NCI-H128 (cell line): ENCODE results near the gene AHRR.
A peak's percentile ranks its signal among the peaks of the same experiment; 100 is the strongest.

ENCODE experiments used
- DNase-seq: peaks from one replicate; lab custom pipeline; 2025; ENCODE audit not compliant: unreplicated experiment; lab: John Stamatoyannopoulos, UW

The AHRR gene

GRCh38 chr5:438481-438981 is 117.0 kb downstream of the AHRR start:
- DNase-seq, result no peak

DNA sequence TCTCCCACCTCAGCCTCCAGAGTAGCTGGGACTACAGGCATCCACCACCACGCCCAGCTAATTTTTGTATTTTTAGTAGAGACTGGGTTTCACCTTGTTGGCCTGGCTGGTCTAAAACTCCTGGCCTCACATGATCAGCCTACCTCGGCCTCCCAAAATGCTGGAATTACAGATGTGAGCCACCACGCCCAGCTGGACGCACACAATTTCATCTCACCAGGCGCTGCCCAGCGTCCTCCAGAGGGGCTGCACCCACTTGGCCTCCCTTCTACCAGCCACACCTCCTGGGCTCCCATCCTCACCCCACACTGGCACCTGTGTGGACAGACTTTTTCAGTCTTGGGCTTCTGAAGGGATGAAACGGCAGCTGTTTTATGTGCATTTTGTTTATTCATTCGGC is 117.7 kb downstream of the AHRR start:
- no peak for DNase-seq

DNA sequence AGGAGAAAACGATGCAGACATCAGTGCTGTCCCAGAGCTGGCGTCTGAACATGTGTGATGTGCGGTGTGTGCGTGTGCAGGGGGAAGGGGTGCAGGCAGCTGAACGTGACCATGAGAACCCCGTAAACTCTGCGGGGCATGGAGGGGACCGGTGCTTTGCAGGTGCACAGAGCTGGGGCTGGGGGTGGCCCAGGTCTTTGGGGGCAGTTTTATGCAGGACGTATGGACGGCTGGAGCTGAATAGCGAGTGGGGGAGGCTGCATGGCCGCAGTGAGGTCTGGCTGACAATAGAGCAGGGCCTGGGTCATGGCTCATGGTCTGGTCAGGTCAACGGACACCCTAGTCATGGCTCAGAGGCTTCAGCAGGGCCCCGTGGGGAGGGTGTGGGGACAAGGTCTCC is 118.1 kb downstream of the AHRR start:
- no peak for DNase-seq

GRCh38 chr5:440401-441201 is 119.1 kb downstream of the AHRR start:
- DNase-seq, result no peak

- DNase-seq, result no peak
These were observed 120.5 kb downstream of the AHRR start for GRCh38 chr5:441996-442334.

GRCh38 chr5:442335-443238 is 121.1 kb downstream of the AHRR start, which contains the start of gene EXOC3:
TSS of gene EXOC3 (plus strand) at chr5:443176. CDS start at chr5:446206, 3,030 bp downstream.
- DNase-seq, result peak; percentile 32

GRCh38 chr5:443239-444151 is 122.0 kb downstream of the AHRR start:
- DNase-seq, result no peak

DNA sequence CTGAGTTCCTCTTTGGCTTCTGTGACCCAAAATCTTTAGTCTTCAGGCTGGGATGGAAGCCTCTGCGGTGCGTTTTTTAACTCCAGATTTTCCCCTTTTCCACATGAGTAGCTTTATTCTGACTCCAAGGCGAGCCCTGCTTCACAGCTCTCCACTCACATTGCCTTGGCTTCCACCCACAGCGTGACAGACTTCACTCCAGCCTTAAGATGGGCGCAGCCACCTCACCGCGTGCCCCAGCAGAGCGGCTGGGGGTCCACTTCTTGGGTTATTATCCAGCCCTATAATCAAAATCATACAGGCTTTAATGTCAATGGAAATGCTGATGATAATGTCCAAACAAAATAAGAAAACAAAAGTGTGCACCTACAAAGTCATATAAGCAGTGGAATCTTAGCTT is 122.7 kb downstream of the AHRR start:
- DNase-seq, result no peak

DNA sequence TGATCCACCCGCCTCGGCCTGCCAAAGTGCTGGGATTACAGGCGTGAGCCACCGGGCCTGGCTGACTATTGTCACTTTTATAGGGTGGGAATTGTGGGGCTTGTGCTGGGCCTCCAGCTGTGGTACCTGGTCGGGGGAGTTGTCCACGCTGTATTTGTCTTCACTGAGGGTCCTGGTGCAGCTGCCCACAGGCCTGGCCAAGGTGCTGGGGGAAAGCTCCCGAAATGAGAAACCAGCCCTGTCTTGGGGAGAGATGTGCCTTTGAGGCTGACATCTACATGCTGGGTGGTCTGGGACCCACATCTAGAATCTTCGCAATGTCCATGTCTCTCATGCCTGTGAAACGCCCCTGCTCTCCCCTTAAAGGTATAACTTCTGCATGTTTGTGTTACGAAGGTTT is 124.1 kb downstream of the AHRR start:
- DNase-seq, result no peak

GRCh38 chr5:446066-446882 is 124.8 kb downstream of the AHRR start:
- DNase-seq, result no peak

- no peak for DNase-seq
These were observed 125.4 kb downstream of the AHRR start for GRCh38 chr5:446883-447263.

- DNase-seq, result no peak
These were observed 126.0 kb downstream of the AHRR start for GRCh38 chr5:447501-447900.

- no peak for DNase-seq
These were observed 126.7 kb downstream of the AHRR start for GRCh38 chr5:448061-448765.

- no peak for DNase-seq
These were observed 127.2 kb downstream of the AHRR start for GRCh38 chr5:448766-449090.

GRCh38 chr5:449151-449550 is 127.6 kb downstream of the AHRR start:
- no peak for DNase-seq

DNA sequence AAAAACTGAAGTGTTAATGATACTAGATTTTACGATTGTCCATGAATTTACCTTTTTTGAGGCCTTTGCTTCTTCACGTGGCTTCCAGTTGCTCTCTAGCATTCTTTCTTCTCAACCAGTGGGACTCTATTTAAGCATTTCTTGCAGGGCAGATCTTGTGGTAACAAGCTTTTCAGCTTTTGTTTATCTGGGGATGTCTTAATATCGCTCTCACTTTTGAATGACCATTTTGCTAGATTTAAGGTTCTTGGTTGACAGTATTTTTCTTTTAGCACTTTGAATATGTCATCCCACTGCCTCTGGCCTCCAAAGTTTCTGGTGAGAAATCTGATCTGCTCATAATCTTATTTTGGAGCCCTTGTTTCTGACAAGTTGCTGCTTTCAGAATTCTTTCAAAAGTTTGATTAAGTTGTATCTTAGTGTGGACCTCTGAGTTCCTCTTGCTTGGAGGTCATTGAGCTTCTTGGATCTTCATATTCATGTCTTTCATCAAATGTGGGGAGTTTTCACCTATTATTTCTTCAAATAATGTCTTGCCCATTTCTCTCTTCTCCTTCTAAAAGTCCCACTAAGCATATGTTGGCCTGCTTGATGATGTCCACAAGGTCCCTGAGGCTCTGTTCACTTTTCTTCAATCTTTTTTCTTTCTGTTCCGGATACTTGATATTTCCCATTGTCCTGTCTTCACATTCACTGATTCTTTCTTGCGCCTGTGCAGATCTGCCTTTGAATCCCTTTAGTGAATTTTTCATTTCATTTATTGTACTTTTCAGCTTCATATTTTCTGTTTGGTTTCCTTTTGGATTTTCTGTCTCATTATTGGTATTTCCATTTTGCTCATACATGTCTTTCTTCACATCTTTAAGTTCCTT is 130.3 kb downstream of the AHRR start:
- no peak for DNase-seq

GRCh38 chr5:452978-453710 is 131.6 kb downstream of the AHRR start:
- DNase-seq, result no peak
